ENCODE measurements around the gene TBRG1. TPM values are rescaled to one million over a fixed set of nuclear protein-coding genes. Genes with fewer than 3 reads are reported as not detected.

The TBRG1 gene
- total and polyA plus RNA-seq, 2 donors from 2014 or later: 23.3 to 35.6 TPM

DNA sequence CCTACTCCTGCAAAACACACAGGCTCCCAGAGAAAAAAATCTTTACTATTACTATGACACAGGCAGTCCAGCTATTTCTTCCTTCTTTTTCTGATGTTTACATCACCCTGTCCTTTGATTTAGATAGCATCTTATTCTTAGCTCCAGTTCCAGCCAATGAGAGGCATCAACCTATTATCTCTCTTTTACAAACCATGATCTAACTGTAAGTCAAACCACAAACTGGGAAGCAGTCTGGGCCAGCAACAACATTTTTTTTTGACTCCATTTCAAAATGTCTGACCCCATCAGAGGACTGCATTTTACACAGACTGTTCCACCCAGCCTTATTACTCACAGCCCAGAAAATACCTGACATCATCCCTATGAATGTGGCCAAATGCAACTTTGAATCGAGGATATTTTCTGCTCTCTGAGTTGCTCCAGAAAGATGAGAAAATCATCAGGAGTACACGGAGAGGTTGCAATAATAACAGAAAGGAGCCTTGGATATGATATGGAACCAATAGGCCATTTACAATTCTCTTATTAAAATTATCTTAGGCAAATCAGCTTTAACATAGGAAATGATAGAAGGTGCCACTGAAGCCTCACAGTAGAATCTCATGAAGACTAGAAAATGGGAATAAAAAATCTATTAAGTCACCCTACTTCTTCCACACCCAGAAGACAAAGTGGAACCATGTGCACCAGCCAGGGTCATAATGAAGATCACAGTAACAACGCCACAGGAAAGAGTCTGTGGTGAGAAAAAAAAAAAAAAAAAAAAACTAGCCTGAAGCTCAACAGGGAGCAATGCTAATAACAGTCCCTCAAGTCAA lies 21.2 kb downstream of the TBRG1 start:
- no peak overlapping the region for H3K27ac ChIP-seq (ENCODE audit: low read depth in 2 of 2, low read length in 2 of 2)
- H3K9ac ChIP-seq (ENCODE audit: low read length in 3 of 3): no peak overlapping the region
- no peaks in the 10 kb centered on the region for H3K9me3 ChIP-seq (ENCODE audit: control insufficient read depth in 2 of 3, insufficient read depth in 1 of 3, low read length in 3 of 3)
- H3K27me3 ChIP-seq (ENCODE audit: control insufficient read depth, insufficient read depth, low read length): no peaks in the 10 kb centered on the region
- intact Hi-C loops (cut with DNase I): loop anchor here (10.0 kb wide), 1 partner anchor 201 kb away; no protein-coding TSS in a partner anchor
- DNase-seq: no peak
- no peaks in the 10 kb centered on the region for H3K4me1 ChIP-seq (ENCODE audit: control insufficient read depth in 2 of 3, insufficient read depth in 2 of 3, low read depth in 1 of 3, low read length in 3 of 3)
- TF ChIP-seq, protein P1, sequence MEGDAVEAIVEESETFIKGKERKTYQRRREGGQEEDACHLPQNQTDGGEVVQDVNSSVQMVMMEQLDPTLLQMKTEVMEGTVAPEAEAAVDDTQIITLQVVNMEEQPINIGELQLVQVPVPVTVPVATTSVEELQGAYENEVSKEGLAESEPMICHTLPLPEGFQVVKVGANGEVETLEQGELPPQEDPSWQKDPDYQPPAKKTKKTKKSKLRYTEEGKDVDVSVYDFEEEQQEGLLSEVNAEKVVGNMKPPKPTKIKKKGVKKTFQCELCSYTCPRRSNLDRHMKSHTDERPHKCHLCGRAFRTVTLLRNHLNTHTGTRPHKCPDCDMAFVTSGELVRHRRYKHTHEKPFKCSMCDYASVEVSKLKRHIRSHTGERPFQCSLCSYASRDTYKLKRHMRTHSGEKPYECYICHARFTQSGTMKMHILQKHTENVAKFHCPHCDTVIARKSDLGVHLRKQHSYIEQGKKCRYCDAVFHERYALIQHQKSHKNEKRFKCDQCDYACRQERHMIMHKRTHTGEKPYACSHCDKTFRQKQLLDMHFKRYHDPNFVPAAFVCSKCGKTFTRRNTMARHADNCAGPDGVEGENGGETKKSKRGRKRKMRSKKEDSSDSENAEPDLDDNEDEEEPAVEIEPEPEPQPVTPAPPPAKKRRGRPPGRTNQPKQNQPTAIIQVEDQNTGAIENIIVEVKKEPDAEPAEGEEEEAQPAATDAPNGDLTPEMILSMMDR (IDR thresholded peaks at IDR 0.05; ENCODE audit: borderline replicate concordance, extremely low read depth, insufficient read depth): no peak
- FAIRE-seq: no peak
- H3K36me3 ChIP-seq (ENCODE audit: control insufficient read depth in 2 of 3, insufficient read depth in 3 of 3, low read length in 3 of 3): peaks cover 0 to 9% (median 0%) of the 10 kb centered on the region in 3 donors
- H3K4me3 ChIP-seq (ENCODE audit: low read length in 3 of 3): no peak overlapping the region

DNA sequence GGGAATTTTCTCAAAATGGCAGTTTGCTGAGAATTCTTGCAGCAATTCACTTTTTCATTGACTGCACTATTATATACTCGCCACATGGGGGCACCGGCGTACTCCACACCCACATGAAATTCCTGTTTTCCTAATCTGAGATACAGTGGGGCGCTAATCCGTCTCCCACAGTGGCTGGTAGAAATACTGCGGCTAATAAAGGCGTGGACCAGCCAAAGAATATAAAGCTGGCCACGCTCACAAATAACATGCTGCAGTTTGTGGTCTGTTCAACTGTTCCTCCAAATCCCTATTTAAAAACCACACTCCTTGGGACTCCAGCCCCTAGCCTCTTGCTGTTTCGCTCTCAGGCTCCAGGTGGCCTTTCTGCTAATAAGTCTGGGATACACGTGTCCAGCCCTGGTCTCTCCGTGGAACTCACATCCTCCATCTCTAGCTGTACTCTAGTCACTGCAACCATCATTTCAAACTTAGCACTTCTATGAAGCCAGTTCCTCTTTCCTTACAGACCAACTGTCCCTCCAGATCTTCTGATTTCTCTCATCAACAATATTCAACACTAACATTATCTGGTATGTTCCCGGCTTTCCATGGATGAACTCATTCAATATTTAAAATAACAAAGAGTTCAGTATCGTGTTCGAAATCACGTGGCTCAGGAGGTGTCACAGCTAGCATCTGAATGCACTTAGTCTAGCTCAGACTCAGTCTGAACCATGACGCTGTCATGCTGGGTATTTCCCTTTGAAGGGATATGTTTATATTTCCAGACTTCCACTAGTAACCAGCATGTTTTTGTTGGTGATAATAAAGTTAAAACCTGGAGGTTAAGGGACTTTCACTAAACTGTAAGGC lies 22.0 kb downstream of the TBRG1 start:
- Histone ChIP-seq H3K27me3 (ENCODE audit: control insufficient read depth, insufficient read depth, low read length) (no peaks in the 10 kb centered on the region), H3K4me1 (ENCODE audit: control insufficient read depth in 2 of 3, insufficient read depth in 2 of 3, low read depth in 1 of 3, low read length in 3 of 3) (no peaks in the 10 kb centered on the region), H3K9ac (ENCODE audit: low read length in 3 of 3) (no peak overlapping the region), H3K36me3 (ENCODE audit: control insufficient read depth in 2 of 3, insufficient read depth in 3 of 3, low read length in 3 of 3) (peaks cover 0 to 5% (median 4%) of the 10 kb centered on the region in 3 donors), H3K27ac (ENCODE audit: low read depth in 2 of 2, low read length in 2 of 2) (no peak overlapping the region), H3K9me3 (ENCODE audit: control insufficient read depth in 2 of 3, insufficient read depth in 1 of 3, low read length in 3 of 3) (no peaks in the 10 kb centered on the region), H3K4me3 (ENCODE audit: low read length in 3 of 3) (peak overlapping the region in 2 of 3 donors; percentile 43 to 45)
- FAIRE-seq: peak; percentile 62
- TF ChIP-seq, protein P1 (IDR thresholded peaks at IDR 0.05; ENCODE audit: borderline replicate concordance, extremely low read depth, insufficient read depth): peak; percentile 86
- intact Hi-C loops (cut with DNase I): loop anchor here (10.0 kb wide), 1 partner anchor 200 kb away; no protein-coding TSS in a partner anchor
- DNase-seq: peak in 4 of 5 donors; percentile 63 to 81 (median 76)

DNA sequence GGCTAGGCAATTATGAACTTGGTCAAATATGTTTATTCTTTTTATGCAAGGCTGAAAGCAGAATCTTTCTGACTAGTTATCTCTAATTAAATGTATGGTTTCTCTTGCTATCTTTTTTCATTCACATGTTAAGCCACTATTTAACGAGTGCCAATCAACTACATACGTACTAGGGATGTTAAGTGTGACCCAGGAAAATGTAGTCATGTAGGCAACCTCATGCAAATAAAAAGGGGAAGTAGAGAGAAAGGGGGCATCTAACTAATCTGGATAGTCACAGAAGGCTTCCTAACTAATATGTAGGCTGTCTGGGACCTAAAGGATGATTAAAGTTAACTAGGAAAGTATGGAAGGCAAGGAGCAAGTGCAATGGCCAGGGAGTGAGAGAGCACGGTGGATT lies 23.5 kb downstream of the TBRG1 start:
- no peak overlapping the region for H3K27ac ChIP-seq (ENCODE audit: low read depth in 2 of 2, low read length in 2 of 2)
- H3K27me3 ChIP-seq (ENCODE audit: control insufficient read depth, insufficient read depth, low read length): no peaks in the 10 kb centered on the region
- TF ChIP-seq, protein P1 (IDR thresholded peaks at IDR 0.05; ENCODE audit: borderline replicate concordance, extremely low read depth, insufficient read depth): no peak
- DNase-seq (no peak), FAIRE-seq (no peak)
- H3K36me3 ChIP-seq (ENCODE audit: control insufficient read depth in 2 of 3, insufficient read depth in 3 of 3, low read length in 3 of 3): peaks cover 0 to 4% (median 2%) of the 10 kb centered on the region in 3 donors
- H3K4me1 ChIP-seq (ENCODE audit: control insufficient read depth in 2 of 3, insufficient read depth in 2 of 3, low read depth in 1 of 3, low read length in 3 of 3): no peaks in the 10 kb centered on the region
- H3K9me3 ChIP-seq (ENCODE audit: control insufficient read depth in 2 of 3, insufficient read depth in 1 of 3, low read length in 3 of 3): no peaks in the 10 kb centered on the region
- intact Hi-C loops (cut with DNase I): loop anchor here (10.0 kb wide), 1 partner anchor 199 kb away; no protein-coding TSS in a partner anchor
- H3K4me3 ChIP-seq (ENCODE audit: low read length in 3 of 3): no peak overlapping the region
- H3K9ac ChIP-seq (ENCODE audit: low read length in 3 of 3): no peak overlapping the region

All from kidney (tissue), 14 donors.